ENCODE measurements around the gene DYRK4. TPM values are rescaled to one million over a fixed set of nuclear protein-coding genes. Genes with fewer than 3 reads are reported as not detected.

The DYRK4 gene
- total RNA-seq, 1 experiment from 2014 or later, result 8.8 TPM

GRCh38 chr12:4562034-4562657 lies at the start of gene DYRK4 (continued):
- TF ChIP-seq ARID4B (CRISPR knock-in tag; IDR thresholded peaks at IDR 0.05; ENCODE audit: borderline replicate concordance) (peak; percentile 99), ATF2 (CRISPR knock-in tag; IDR thresholded peaks at IDR 0.05; ENCODE audit: borderline replicate concordance, low read depth) (peak; percentile 93), ZBTB43 (CRISPR knock-in tag; IDR thresholded peaks at IDR 0.05) (peak; percentile 93), FOXK1 (CRISPR knock-in tag; IDR thresholded peaks at IDR 0.05) (peak; percentile 97), ZNF671 (CRISPR knock-in tag; IDR thresholded peaks at IDR 0.05) (no peak), ESRRA (CRISPR knock-in tag; IDR thresholded peaks at IDR 0.05; ENCODE audit: borderline replicate concordance) (peak; percentile 96), EMX1 (CRISPR knock-in tag; IDR thresholded peaks at IDR 0.05) (no peak), NR2C2 (CRISPR knock-in tag; IDR thresholded peaks at IDR 0.05) (peak; percentile 84), ZNF281 (CRISPR knock-in tag; IDR thresholded peaks at IDR 0.05) (peak; percentile 98), TEAD4 (CRISPR knock-in tag; IDR thresholded peaks at IDR 0.05) (peak; percentile 93), NFYB (CRISPR knock-in tag; conservative IDR thresholded peaks at IDR 0.05; ENCODE audit: low read depth) (peak; percentile 48), CREM (CRISPR knock-in tag; IDR thresholded peaks at IDR 0.05) (peak; percentile 84), GABPB1 (CRISPR knock-in tag; IDR thresholded peaks at IDR 0.05) (0 out of 2 replicates have a peak, but pooled peaks have one; percentile 59), FOXJ3 (CRISPR knock-in tag; IDR thresholded peaks at IDR 0.05; ENCODE audit: borderline replicate concordance) (0 out of 2 replicates have a peak, but pooled peaks have one; percentile 86), ELF4 (CRISPR knock-in tag; IDR thresholded peaks at IDR 0.05; ENCODE audit: low read depth) (0 out of 2 replicates have a peak, but pooled peaks have one; percentile 71), E2F4 (CRISPR knock-in tag; IDR thresholded peaks at IDR 0.05; ENCODE audit: borderline replicate concordance, low read depth) (peak; percentile 85), ZNF396 (CRISPR knock-in tag; IDR thresholded peaks at IDR 0.05; ENCODE audit: borderline replicate concordance) (no peak), GTF2I (CRISPR knock-in tag; conservative IDR thresholded peaks at IDR 0.05) (no peak), SMAD3 (CRISPR knock-in tag; IDR thresholded peaks at IDR 0.05; ENCODE audit: borderline replicate concordance) (peak; percentile 98), ZNF423 (CRISPR knock-in tag; IDR thresholded peaks at IDR 0.05) (no peak), ZNF416 (CRISPR knock-in tag; IDR thresholded peaks at IDR 0.05) (no peak), SOX15 (CRISPR knock-in tag; IDR thresholded peaks at IDR 0.05) (no peak), USF1 (CRISPR knock-in tag; IDR thresholded peaks at IDR 0.05) (peak; percentile 81; the same call in 1 of the 2 replicates), ZNF317 (CRISPR knock-in tag; IDR thresholded peaks at IDR 0.05; ENCODE audit: borderline replicate concordance, low read depth) (peak; percentile 81), FOXP1 (CRISPR knock-in tag; IDR thresholded peaks at IDR 0.05; ENCODE audit: borderline replicate concordance) (peak; percentile 99), TEAD1 (CRISPR knock-in tag; IDR thresholded peaks at IDR 0.05) (peak; percentile 99), CREB1 (CRISPR knock-in tag; IDR thresholded peaks at IDR 0.05) (peak; percentile 97)
